GM18498 (cell line): ENCODE data around the gene SOCS4.
A peak's percentile ranks its signal among the peaks of the same experiment; 100 is the strongest.
"Not testable (repeated sequence)": the region's sequence is repeated elsewhere in the genome, so short reads cannot be mapped to it uniquely, and the experiment has no call there.

ENCODE experiments used
- ATAC-seq: cut with Tn5 transposase; IDR thresholded peaks from one replicate; pipeline ENCODE4 v1.9.1; 2021; ENCODE audit warnings: mild to moderate bottlenecking, moderate library complexity; ENCODE audit not compliant: unreplicated experiment

Gene SOCS4

GRCh38 chr14:55026793-55027561, at the start of gene SOCS4, which contains the start of gene WDHD1:
TSS of gene SOCS4 (plus strand) at chr14:55027236. CDS start at chr14:55043042, 15,806 bp downstream.
TSS of gene WDHD1 (minus strand) at chr14:55027099. CDS start at chr14:55026787, 312 bp downstream.
- peak; percentile 90 for ATAC-seq

GRCh38 chr14:54979039-54979438, 48.0 kb upstream of the SOCS4 start:
- no peak for ATAC-seq

GRCh38 chr14:54981698-54982097, 45.3 kb upstream of the SOCS4 start:
- no peak for ATAC-seq

GRCh38 chr14:54985156-54985555, 41.9 kb upstream of the SOCS4 start:
- ATAC-seq, result no peak

GRCh38 chr14:55000381-55000780, 26.7 kb upstream of the SOCS4 start:
- no peak for ATAC-seq

- ATAC-seq, result no peak
Observed at GRCh38 chr14:55005071-55005470, 22.0 kb upstream of the SOCS4 start.

- no peak for ATAC-seq
Observed at GRCh38 chr14:55015006-55015405, 12.0 kb upstream of the SOCS4 start.

GRCh38 chr14:55019968-55020554, 7.0 kb upstream of the SOCS4 start:
- ATAC-seq, result no peak

- not testable (repeated sequence) for ATAC-seq
Observed at GRCh38 chr14:55024365-55024764, 2.7 kb upstream of the SOCS4 start.

GRCh38 chr14:55025948-55026347, 1.1 kb upstream of the SOCS4 start:
- ATAC-seq, result no peak

- ATAC-seq, result no peak
Observed at GRCh38 chr14:55026441-55026792, 619 bp upstream of the SOCS4 start.

- ATAC-seq, result no peak
Observed at GRCh38 chr14:55028066-55028465, 1.0 kb downstream of the SOCS4 start.

- ATAC-seq, result no peak
Observed at GRCh38 chr14:55028476-55028875, 1.4 kb downstream of the SOCS4 start.

- no peak for ATAC-seq
Observed at GRCh38 chr14:55031190-55031589, 4.2 kb downstream of the SOCS4 start.

- ATAC-seq, result not testable (repeated sequence)
Observed at GRCh38 chr14:55037995-55038394, 11.0 kb downstream of the SOCS4 start.

- no peak for ATAC-seq
Observed at GRCh38 chr14:55038708-55039107, 11.7 kb downstream of the SOCS4 start.

- no peak for ATAC-seq
Observed at GRCh38 chr14:55043528-55043927, 16.5 kb downstream of the SOCS4 start.

GRCh38 chr14:55045087-55045486, 18.1 kb downstream of the SOCS4 start:
- no peak for ATAC-seq

- ATAC-seq, result no peak
Observed at GRCh38 chr14:55047301-55048053, 20.4 kb downstream of the SOCS4 start.

- no peak for ATAC-seq
Observed at GRCh38 chr14:55048900-55049436, 21.9 kb downstream of the SOCS4 start.

GRCh38 chr14:55051165-55051422, 24.1 kb downstream of the SOCS4 start:
- ATAC-seq, result peak; percentile 24
